ENCODE results near the gene ATP6V0E2.

The ATP6V0E2 gene

GRCh38 chr7:149863500-149863899 lies 10.3 kb upstream of the ATP6V0E2 start:
- TF ChIP-seq POLR2A (IDR thresholded peaks at IDR 0.05; ENCODE audit: low read depth, low read length), result no peak
- DNase-seq (ENCODE audit: insufficient read length, low spot score), result no peak
- FAIRE-seq, result no peak

- FAIRE-seq (no peak), DNase-seq (ENCODE audit: insufficient read length, low spot score) (no peak)
- TF ChIP-seq POLR2A (IDR thresholded peaks at IDR 0.05; ENCODE audit: low read depth, low read length), result no peak
Measured at GRCh38 chr7:149864023-149864422, 9.7 kb upstream of the ATP6V0E2 start.

GRCh38 chr7:149864751-149865150 lies 9.0 kb upstream of the ATP6V0E2 start:
- FAIRE-seq (no peak), DNase-seq (ENCODE audit: insufficient read length, low spot score) (no peak)
- TF ChIP-seq POLR2A (IDR thresholded peaks at IDR 0.05; ENCODE audit: low read depth, low read length), result no peak

GRCh38 chr7:149865437-149865836 lies 8.3 kb upstream of the ATP6V0E2 start:
- FAIRE-seq (no peak), DNase-seq (ENCODE audit: insufficient read length, low spot score) (no peak)
- no peak for TF ChIP-seq POLR2A (IDR thresholded peaks at IDR 0.05; ENCODE audit: low read depth, low read length)

- DNase-seq (ENCODE audit: insufficient read length, low spot score), result no peak
- no peak for TF ChIP-seq POLR2A (IDR thresholded peaks at IDR 0.05; ENCODE audit: low read depth, low read length)
- no peak for FAIRE-seq
Measured at GRCh38 chr7:149866139-149866778, 7.5 kb upstream of the ATP6V0E2 start.

- DNase-seq (ENCODE audit: insufficient read length, low spot score) (no peak), FAIRE-seq (no peak)
- no peak for TF ChIP-seq POLR2A (IDR thresholded peaks at IDR 0.05; ENCODE audit: low read depth, low read length)
Measured at GRCh38 chr7:149866779-149867447, 6.9 kb upstream of the ATP6V0E2 start.

- FAIRE-seq, result no peak
- no peak for TF ChIP-seq POLR2A (IDR thresholded peaks at IDR 0.05; ENCODE audit: low read depth, low read length)
- DNase-seq (ENCODE audit: insufficient read length, low spot score), result no peak
Measured at GRCh38 chr7:149867762-149868622, 5.8 kb upstream of the ATP6V0E2 start.

GRCh38 chr7:149868623-149869290 lies 5.0 kb upstream of the ATP6V0E2 start:
- no peak for DNase-seq (ENCODE audit: insufficient read length, low spot score)
- no peak for FAIRE-seq
- TF ChIP-seq POLR2A (IDR thresholded peaks at IDR 0.05; ENCODE audit: low read depth, low read length), result no peak

- no peak for DNase-seq (ENCODE audit: insufficient read length, low spot score)
- TF ChIP-seq POLR2A (IDR thresholded peaks at IDR 0.05; ENCODE audit: low read depth, low read length), result no peak
- no peak for FAIRE-seq
Measured at GRCh38 chr7:149869291-149869650, 4.5 kb upstream of the ATP6V0E2 start.

- TF ChIP-seq POLR2A (IDR thresholded peaks at IDR 0.05; ENCODE audit: low read depth, low read length), result no peak
- no peak for FAIRE-seq
- DNase-seq (ENCODE audit: insufficient read length, low spot score), result no peak
Measured at GRCh38 chr7:149869867-149870266, 3.9 kb upstream of the ATP6V0E2 start.

- no peak for FAIRE-seq
Measured at GRCh38 chr7:149870274-149870673, 3.5 kb upstream of the ATP6V0E2 start.

GRCh38 chr7:149870701-149871483 lies 2.9 kb upstream of the ATP6V0E2 start:
- TF ChIP-seq POLR2A (IDR thresholded peaks at IDR 0.05; ENCODE audit: low read depth, low read length), result no peak
- no peak for FAIRE-seq
- DNase-seq (ENCODE audit: insufficient read length, low spot score), result no peak

More at GRCh38 chr7:149870274-149870673, 3.5 kb upstream of the ATP6V0E2 start:
- DNase-seq (ENCODE audit: insufficient read length, low spot score), result no peak
- no peak for TF ChIP-seq POLR2A (IDR thresholded peaks at IDR 0.05; ENCODE audit: low read depth, low read length)

GRCh38 chr7:149871576-149871975 lies 2.2 kb upstream of the ATP6V0E2 start:
- no peak for FAIRE-seq
- TF ChIP-seq POLR2A (IDR thresholded peaks at IDR 0.05; ENCODE audit: low read depth, low read length), result no peak
- no peak for DNase-seq (ENCODE audit: insufficient read length, low spot score)

Data from H54 (cell line).